HuH-7.5 (cell line): ENCODE data around the gene GOLGA8T.
"Not testable (repeated sequence)": the region's sequence is repeated elsewhere in the genome, so short reads cannot be mapped to it uniquely, and the experiment has no call there.

Experiments
- DNase-seq: peaks from one replicate; pipeline ENCODE4 v3.0.0; 2011; ENCODE audit warnings: low spot score

Gene GOLGA8T

GRCh38 chr15:30134751-30135150, at the start of gene GOLGA8T:
Gene GOLGA8T (plus strand): TSS chr15:30135051. CDS start chr15:30135149, 98 bp downstream.
- DNase-seq: not testable (repeated sequence)

GRCh38 chr15:30097827-30098226, 37.0 kb upstream of the GOLGA8T start:
- not testable (repeated sequence) for DNase-seq

- DNase-seq: not testable (repeated sequence)
These were observed 32.0 kb upstream of the GOLGA8T start for GRCh38 chr15:30102890-30103289.

GRCh38 chr15:30103941-30104507, 30.8 kb upstream of the GOLGA8T start:
- not testable (repeated sequence) for DNase-seq

GRCh38 chr15:30110591-30110990, 24.3 kb upstream of the GOLGA8T start:
- not testable (repeated sequence) for DNase-seq

GRCh38 chr15:30130066-30130465, 4.8 kb upstream of the GOLGA8T start:
- DNase-seq: not testable (repeated sequence)

GRCh38 chr15:30143246-30143645, 8.4 kb downstream of the GOLGA8T start:
- DNase-seq: not testable (repeated sequence)

GRCh38 chr15:30149891-30150290, 15.0 kb downstream of the GOLGA8T start:
- DNase-seq: not testable (repeated sequence)

- not testable (repeated sequence) for DNase-seq
These were observed 27.9 kb downstream of the GOLGA8T start for GRCh38 chr15:30162479-30163357.

GRCh38 chr15:30163759-30164158, 28.9 kb downstream of the GOLGA8T start:
- DNase-seq: not testable (repeated sequence)

GRCh38 chr15:30164257-30164656, 29.4 kb downstream of the GOLGA8T start:
- DNase-seq: not testable (repeated sequence)

GRCh38 chr15:30167403-30167802, 32.6 kb downstream of the GOLGA8T start:
- not testable (repeated sequence) for DNase-seq

- DNase-seq: not testable (repeated sequence)
These were observed 33.0 kb downstream of the GOLGA8T start for GRCh38 chr15:30167886-30168285.

GRCh38 chr15:30171452-30171851, 36.6 kb downstream of the GOLGA8T start:
- not testable (repeated sequence) for DNase-seq

- not testable (repeated sequence) for DNase-seq
These were observed 38.3 kb downstream of the GOLGA8T start for GRCh38 chr15:30173041-30173608.

GRCh38 chr15:30175291-30175690, 40.4 kb downstream of the GOLGA8T start:
- DNase-seq: not testable (repeated sequence)

GRCh38 chr15:30176613-30177012, 41.8 kb downstream of the GOLGA8T start:
- not testable (repeated sequence) for DNase-seq

- not testable (repeated sequence) for DNase-seq
These were observed 45.0 kb downstream of the GOLGA8T start for GRCh38 chr15:30179814-30180213.

- not testable (repeated sequence) for DNase-seq
These were observed 50.6 kb downstream of the GOLGA8T start for GRCh38 chr15:30185495-30185894.

- not testable (repeated sequence) for DNase-seq
These were observed 52.6 kb downstream of the GOLGA8T start for GRCh38 chr15:30187429-30187828.

- DNase-seq: not testable (repeated sequence)
These were observed 54.9 kb downstream of the GOLGA8T start for GRCh38 chr15:30189754-30190153.

GRCh38 chr15:30191143-30191542, 56.3 kb downstream of the GOLGA8T start:
- not testable (repeated sequence) for DNase-seq

- not testable (repeated sequence) for DNase-seq
These were observed 56.8 kb downstream of the GOLGA8T start for GRCh38 chr15:30191639-30192038.
